Pulmonary artery endothelial cell (primary cell): Measurements from ENCODE around the gene LRRK2. TPM values are rescaled to one million over a fixed set of nuclear protein-coding genes. Genes with fewer than 3 reads are reported as not detected.
A peak's percentile ranks its signal among the peaks of the same experiment; 100 is the strongest.
"Not testable (repeated sequence)": the region's sequence is repeated elsewhere in the genome, so short reads cannot be mapped to it uniquely, and the experiment has no call there.

ENCODE experiments used
- DNase-seq: peaks from one replicate; pipeline ENCODE4 v3.0.0-alpha.2; 2011; ENCODE audit warnings: low read depth, low spot score
- total RNA-seq: library from RNA; depleted of rRNA; stranded (reverse); fragments of >200 nt; gene quantifications from 2 replicates; pipeline ENCODE4 v1.2.3, GENCODE V29; 2014

LRRK2 gene
- total RNA-seq, 1 donor from 2014 or later = 3.8 TPM

- DNase-seq = no peak
Measured at GRCh38 chr12:40212566-40212965, 12.2 kb upstream of the LRRK2 start.

- no peak for DNase-seq
Measured at GRCh38 chr12:40215982-40216381, 8.8 kb upstream of the LRRK2 start.

- DNase-seq = no peak
Measured at GRCh38 chr12:40216516-40217288, 8.1 kb upstream of the LRRK2 start.

- DNase-seq = no peak
Measured at GRCh38 chr12:40219760-40220159, 5.0 kb upstream of the LRRK2 start.

- DNase-seq = no peak
Measured at GRCh38 chr12:40222247-40222646, 2.5 kb upstream of the LRRK2 start.

- no peak for DNase-seq
Measured at GRCh38 chr12:40223646-40224045, 1.2 kb upstream of the LRRK2 start.

GRCh38 chr12:40225337-40225983 is 663 bp downstream of the LRRK2 start:
- no peak for DNase-seq

- no peak for DNase-seq
Measured at GRCh38 chr12:40225984-40226602, 1.3 kb downstream of the LRRK2 start.

GRCh38 chr12:40226705-40227104 is 1.9 kb downstream of the LRRK2 start:
- peak; percentile 58 for DNase-seq

GRCh38 chr12:40227447-40227846 is 2.6 kb downstream of the LRRK2 start:
- DNase-seq = no peak

GRCh38 chr12:40228727-40229126 is 3.9 kb downstream of the LRRK2 start:
- no peak for DNase-seq

GRCh38 chr12:40229690-40230651 is 5.2 kb downstream of the LRRK2 start:
- DNase-seq = no peak

- DNase-seq = no peak
Measured at GRCh38 chr12:40232602-40233001, 7.8 kb downstream of the LRRK2 start.

GRCh38 chr12:40233741-40234367 is 9.1 kb downstream of the LRRK2 start:
- DNase-seq = no peak

GRCh38 chr12:40236357-40236850 is 11.6 kb downstream of the LRRK2 start:
- no peak for DNase-seq

- no peak for DNase-seq
Measured at GRCh38 chr12:40238266-40238902, 13.6 kb downstream of the LRRK2 start.

GRCh38 chr12:40238979-40239378 is 14.2 kb downstream of the LRRK2 start:
- no peak for DNase-seq

- DNase-seq = no peak
Measured at GRCh38 chr12:40240779-40241178, 16.0 kb downstream of the LRRK2 start.

- no peak for DNase-seq
Measured at GRCh38 chr12:40241741-40242140, 16.9 kb downstream of the LRRK2 start.

GRCh38 chr12:40244526-40245156 is 19.8 kb downstream of the LRRK2 start:
- DNase-seq = not testable (repeated sequence)
